IMR-90 (cell line): ENCODE data around the gene DYNC1LI2. TPM values are rescaled to one million over a fixed set of nuclear protein-coding genes. Genes with fewer than 3 reads are reported as not detected.

Experiments used
- ATAC-seq: fragments of 200-7000 bp; cut with Tn5 transposase; 2 replicates; pipeline ENCODE4 v1.9.1; 2020; ENCODE audit warnings: low read depth, mild to moderate bottlenecking, moderate library complexity
- BruUV-seq: library from RNA; stranded (reverse); fragments of 400-500 nt; replicated peaks from 2 replicates; lab custom pipeline; 2021; lab: Mats Ljungman, UMichigan
- CTCF ChIA-PET: fragments of 300-600 bp; formaldehyde crosslinking; extraction: SDS; loops from one replicate; lab custom pipeline; 2021; ENCODE audit warnings: antibody characterized with exemption; lab: Yijun Ruan, JAX
- POLR2A ChIA-PET: fragments of 300-600 bp; sonication (Branson Sonifier 250); formaldehyde crosslinking; loops from one replicate; lab custom pipeline; 2022; ENCODE audit warnings: antibody characterized with exemption; ENCODE audit not compliant: unreplicated experiment; lab: Charles Lee
- DNase-seq: peaks from one replicate; pipeline ENCODE4 v3.0.0; 2013
- H2AFZ ChIP-seq: replicated peaks from 2 replicates; pipeline ENCODE3; 2013; ENCODE audit warnings: low read length, mild to moderate bottlenecking; ENCODE audit not compliant: poor library complexity
- H2AK5ac ChIP-seq: 2 replicates; pipeline ENCODE4 v1.6.1; 2013; ENCODE audit warnings: low read depth, low read length, inconsistent platforms
- H2AK9ac ChIP-seq: replicated peaks from 2 replicates; pipeline ENCODE3; 2013; ENCODE audit warnings: mild to moderate bottlenecking, low read depth, low read length, moderate library complexity; ENCODE audit not compliant: poor library complexity
- H2BK120ac ChIP-seq: 2 replicates; pipeline ENCODE4 v1.6.1; 2013; ENCODE audit warnings: low read depth, low read length, inconsistent platforms
- H2BK15ac ChIP-seq: 3 replicates; pipeline ENCODE4 v1.6.1; 2013; ENCODE audit warnings: low read depth, low read length, inconsistent platforms
- H2BK20ac ChIP-seq: 2 replicates; pipeline ENCODE4 v1.6.1; 2013; ENCODE audit warnings: low read depth, mild to moderate bottlenecking, inconsistent platforms, low read length, moderate library complexity
- H2BK5ac ChIP-seq: 2 replicates; pipeline ENCODE4 v1.6.1; 2013; ENCODE audit warnings: mild to moderate bottlenecking, low read depth, low read length, inconsistent platforms; ENCODE audit not compliant: poor library complexity, severe bottlenecking
- H3K14ac ChIP-seq: replicated peaks from 2 replicates; pipeline ENCODE4 v1.6.1; 2013; ENCODE audit warnings: low read depth, low read length, inconsistent platforms
- H3K18ac ChIP-seq: 2 replicates; pipeline ENCODE4 v1.6.1; 2013; ENCODE audit warnings: low read depth, low read length, control low read depth
- H3K23ac ChIP-seq: 2 replicates; pipeline ENCODE4 v1.6.1; 2013; ENCODE audit warnings: low read depth, low read length, inconsistent platforms
- H3K27ac ChIP-seq: 2 replicates; pipeline ENCODE4 v1.5.1; 2013; ENCODE audit warnings: mild to moderate bottlenecking, control low read depth, low read length; ENCODE audit not compliant: insufficient read depth
- H3K27me3 ChIP-seq: 2 replicates; pipeline ENCODE4 v1.6.1; 2013; ENCODE audit warnings: low read length; ENCODE audit not compliant: control insufficient read depth, insufficient read depth
- H3K36me3 ChIP-seq: 2 replicates; pipeline ENCODE4 v1.6.1; 2013; ENCODE audit warnings: low read length, mixed read lengths; ENCODE audit not compliant: control insufficient read depth, insufficient read depth
- H3K4ac ChIP-seq: 2 replicates; pipeline ENCODE4 v1.6.1; 2013; ENCODE audit warnings: low read depth, low read length, inconsistent platforms
- H3K4me1 ChIP-seq: 2 replicates; pipeline ENCODE4 v1.6.1; 2013; ENCODE audit warnings: low read length, mixed read lengths; ENCODE audit not compliant: control insufficient read depth, insufficient read depth
- H3K4me2 ChIP-seq: 2 replicates; pipeline ENCODE4 v1.6.1; 2013; ENCODE audit warnings: low read depth, mild to moderate bottlenecking, control low read depth, low read length, moderate library complexity
- H3K4me3 ChIP-seq: 2 replicates; pipeline ENCODE4 v1.5.1; 2013; ENCODE audit warnings: low read depth, mild to moderate bottlenecking, control low read depth, low read length, moderate library complexity; ENCODE audit not compliant: insufficient read depth
- H3K56ac ChIP-seq: 2 replicates; pipeline ENCODE4 v1.6.1; 2013; ENCODE audit warnings: low read length, inconsistent platforms; ENCODE audit not compliant: insufficient read depth; ENCODE audit errors: extremely low read depth
- H3K79me1 ChIP-seq, 2 experiments: 2 replicates each; pipeline ENCODE4 v1.6.1; 2013; ENCODE audit warnings: low read length in 2 of 2, inconsistent platforms in 1 of 2, low read depth in 1 of 2
- H3K9ac ChIP-seq: 2 replicates; pipeline ENCODE4 v1.6.1; 2013; ENCODE audit warnings: low read depth, low read length, control low read depth
- H3K9me1 ChIP-seq: 2 replicates; pipeline ENCODE4 v1.6.1; 2013; ENCODE audit warnings: low read length, inconsistent platforms; ENCODE audit not compliant: insufficient read depth
- H3K9me3 ChIP-seq: 2 replicates; pipeline ENCODE4 v1.6.1; 2013; ENCODE audit warnings: low read length; ENCODE audit not compliant: control insufficient read depth, insufficient read depth
- H4K20me1 ChIP-seq: 2 replicates; pipeline ENCODE4 v1.6.1; 2013; ENCODE audit warnings: low read length, inconsistent platforms; ENCODE audit not compliant: insufficient read depth
- H4K5ac ChIP-seq: 2 replicates; pipeline ENCODE4 v1.6.1; 2013; ENCODE audit warnings: mild to moderate bottlenecking, low read depth, low read length, control low read depth
- H4K8ac ChIP-seq, 2 experiments: 2 replicates each; pipeline ENCODE4 v1.6.1; 2013; ENCODE audit warnings: low read depth in 2 of 2, low read length in 2 of 2, control low read depth in 1 of 2, inconsistent platforms in 1 of 2
- H4K91ac ChIP-seq: 2 replicates; pipeline ENCODE4 v1.6.1; 2013; ENCODE audit warnings: low read depth, low read length, inconsistent platforms; ENCODE audit not compliant: insufficient read depth
- CHD1 ChIP-seq: IDR thresholded peaks from 2 replicates; pipeline ENCODE4 v1.6.1; 2012; ENCODE audit warnings: low read depth, low read length, improper control_type of control experiment
- WGBS, 2 experiments: methylation state at CpG; one replicate each; pipeline versions ENCODE4 v1.1.5 to v1.1.7; 2013; ENCODE audit warnings: missing lambda C conversion rate in 2 of 2; ENCODE audit not compliant: insufficient read length in 1 of 2; ENCODE audit errors: extremely low coverage in 2 of 2; 5-methylcytosine and 5-hydroxymethylcytosine counted together
- dilution Hi-C: fragments of 300-500 bp; cut with HindIII; formaldehyde crosslinking; loops from one replicate; pipeline ENCODE4 v1.14.3; 2018; ENCODE audit warnings: low sequenced_read_pairs; ENCODE audit not compliant: unreplicated experiment
- in situ Hi-C: fragments of 300-500 bp; cut with MboI; formaldehyde crosslinking; loops from 3 replicates; pipeline ENCODE4 v1.14.3; 2019; ENCODE audit warnings: low sequenced_read_pairs, inconsistent platforms, mixed read lengths
- intact Hi-C: fragments of 100-400 bp; cut with micrococcal nuclease; formaldehyde crosslinking; loops from 2 replicates; pipeline ENCODE4 v1.10.0; 2022
- polyA plus RNA-seq, 3 experiments: library from polyadenylated mRNA; depleted of rRNA; stranded (reverse); fragments of >200 nt; gene quantifications; 2 replicates each; pipeline ENCODE4 v1.2.3, GENCODE V29; 2012; ENCODE audit warnings: low replicate concordance in 1 of 3
- total RNA-seq: library from RNA; depleted of rRNA; stranded (reverse); fragments of >200 nt; gene quantifications from 2 replicates; pipeline ENCODE4 v1.2.3, GENCODE V29; 2012
- TF ChIP-seq, protein P1 (sequence below): fragments of 150-350 bp; IDR thresholded peaks from 2 replicates; pipeline ENCODE4 v1.6.1; 2016; ENCODE audit warnings: low read depth, mild to moderate bottlenecking, low read length, moderate library complexity, borderline replicate concordance

DYNC1LI2 gene
- total and polyA plus RNA-seq, 2 of the 4 experiments (the other 2 are of a cell fraction): 65.3 to 88.4 TPM

GRCh38 chr16:66752958-66753357 lies 1.5 kb upstream of the DYNC1LI2 start:
- in situ Hi-C loops (no loop called here), dilution Hi-C loops (no loop called here), intact Hi-C loops (loop anchor here (5.0 kb wide), 1 partner anchor 114 kb away; no protein-coding TSS in a partner anchor)
- ATAC-seq: no peak
- Histone ChIP-seq H2BK15ac (no peak overlapping the region), H3K79me1 (peaks cover 16 to 29% of the 10 kb centered on the region in 2 experiments), H4K5ac (no peak overlapping the region), H3K27ac (no peak overlapping the region), H2AFZ (no peak overlapping the region), H4K91ac (no peak overlapping the region), H3K4me3 (no peak overlapping the region), H3K9me3 (no peaks in the 10 kb centered on the region), H3K4ac (no peak overlapping the region), H2BK120ac (no peak overlapping the region), H2BK5ac (no peak overlapping the region), H3K36me3 (peaks cover 12% of the 10 kb centered on the region), H3K56ac (no peak overlapping the region), H3K9ac (no peak overlapping the region), H3K18ac (no peak overlapping the region), H3K27me3 (peaks cover 9% of the 10 kb centered on the region), H3K14ac (no peak overlapping the region), H3K9me1 (peaks cover 2% of the 10 kb centered on the region; the same call in 1 of the 2 replicates), H2BK20ac (no peak overlapping the region), H3K4me2 (no peak overlapping the region), H3K4me1 (peaks cover 4% of the 10 kb centered on the region), H2AK5ac (no peak overlapping the region), H2AK9ac (no peak overlapping the region), H4K20me1 (peaks cover 30% of the 10 kb centered on the region), H4K8ac (no peak overlapping the region), H3K23ac (no peak overlapping the region)
- DNase-seq: no peak
- POLR2A ChIA-PET: no interaction called here
- CTCF ChIA-PET: interaction anchor here (1.7 to 2.2 kb wide), 2 partner anchors 13 to 78 kb away, joined by 4 to 7 read pairs; partner anchors contain the start of gene NAE1
- 100% methylated on average over 2 of the region's 2 CpGs; no CpG with 5 or more reads in 1 of the 2 experiments for WGBS, 2 experiments
- BruUV-seq: no TSS peak
- no peak for TF ChIP-seq CHD1
- TF ChIP-seq, protein P1, sequence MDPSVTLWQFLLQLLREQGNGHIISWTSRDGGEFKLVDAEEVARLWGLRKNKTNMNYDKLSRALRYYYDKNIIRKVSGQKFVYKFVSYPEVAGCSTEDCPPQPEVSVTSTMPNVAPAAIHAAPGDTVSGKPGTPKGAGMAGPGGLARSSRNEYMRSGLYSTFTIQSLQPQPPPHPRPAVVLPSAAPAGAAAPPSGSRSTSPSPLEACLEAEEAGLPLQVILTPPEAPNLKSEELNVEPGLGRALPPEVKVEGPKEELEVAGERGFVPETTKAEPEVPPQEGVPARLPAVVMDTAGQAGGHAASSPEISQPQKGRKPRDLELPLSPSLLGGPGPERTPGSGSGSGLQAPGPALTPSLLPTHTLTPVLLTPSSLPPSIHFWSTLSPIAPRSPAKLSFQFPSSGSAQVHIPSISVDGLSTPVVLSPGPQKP: no peak
